ENCODE results near the gene SLC4A8. TPM values are rescaled to one million over a fixed set of nuclear protein-coding genes. Genes with fewer than 3 reads are reported as not detected.
"Not testable (repeated sequence)": the region's sequence is repeated elsewhere in the genome, so short reads cannot be mapped to it uniquely, and the experiment has no call there.

The SLC4A8 gene
- total RNA-seq, 1 donor from 2014 or later = 2.6 TPM

DNA sequence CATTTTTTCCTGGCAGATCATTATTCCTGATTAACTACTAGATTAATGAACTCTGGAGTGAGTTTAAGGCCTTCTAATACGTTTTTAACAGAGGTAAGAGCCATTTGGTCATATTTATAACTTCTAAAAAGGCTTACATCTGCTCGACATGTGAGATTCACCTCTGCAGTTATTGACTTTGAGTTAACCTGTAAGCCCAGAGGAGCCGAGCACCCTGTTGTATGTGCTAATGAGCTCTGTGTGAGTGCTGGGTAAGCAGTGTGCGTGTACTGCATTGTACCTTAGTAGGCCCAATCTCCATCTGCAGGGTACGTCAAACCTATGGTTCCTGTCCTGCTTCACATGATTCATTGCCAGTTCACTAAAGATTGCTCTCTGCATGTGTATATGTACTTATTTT, 18.9 kb downstream of the SLC4A8 start:
- intact Hi-C loops (cut with micrococcal nuclease) = loop anchor here (5.0 kb wide), 1 partner anchor 39 kb away; no protein-coding TSS in a partner anchor
- Mint-ChIP-seq H3K9me3 (no peaks in the 10 kb centered on the region), H3K4me3 (no peak overlapping the region), H3K4me1 (ENCODE audit: low read depth) (peaks cover 43% of the 10 kb centered on the region), H3K36me3 (ENCODE audit: low read depth) (peaks cover 4% of the 10 kb centered on the region), H3K27ac (no peak overlapping the region), H3K27me3 (ENCODE audit: insufficient read depth) (peaks cover 6% of the 10 kb centered on the region)
- no peak for DNase-seq (ENCODE audit: low spot score)

DNA sequence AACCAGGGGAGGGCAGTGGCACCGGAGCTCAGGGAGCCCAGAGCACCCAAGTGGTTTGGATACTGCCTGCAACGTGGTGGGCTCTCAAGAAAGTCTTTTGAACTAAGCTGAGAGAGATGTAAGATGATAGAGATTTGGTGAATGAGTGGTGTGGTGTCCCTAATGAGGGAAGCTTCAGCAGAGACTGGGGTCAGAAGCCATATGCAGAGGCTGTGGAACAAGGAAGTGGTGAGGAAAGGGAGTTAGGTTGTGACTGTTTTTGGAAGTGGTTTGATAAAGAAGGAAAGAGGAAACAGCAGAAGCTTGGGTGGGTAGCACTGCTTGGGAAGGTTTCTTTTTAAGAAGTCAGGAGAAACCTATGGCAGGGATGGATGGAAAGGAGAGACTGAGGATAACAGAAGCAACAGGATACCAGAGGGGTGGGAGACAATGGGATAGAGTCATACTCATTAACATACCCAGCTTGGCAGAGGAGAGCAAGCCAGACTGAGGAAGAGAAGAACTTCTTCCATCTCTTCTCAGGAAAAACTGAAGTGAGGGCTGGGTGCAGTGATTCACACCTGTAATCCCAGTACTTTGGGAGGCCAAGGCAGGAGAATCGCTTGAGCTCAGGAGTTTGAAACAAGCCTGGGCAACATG, 24.1 kb downstream of the SLC4A8 start:
- DNase-seq (ENCODE audit: low spot score) = no peak
- H3K4me3 Mint-ChIP-seq = no peak overlapping the region
- peaks cover 11% of the 10 kb centered on the region for H3K27me3 Mint-ChIP-seq (ENCODE audit: insufficient read depth)
- intact Hi-C loops (cut with micrococcal nuclease) = no loop called here
- H3K36me3 Mint-ChIP-seq (ENCODE audit: low read depth) = no peaks in the 10 kb centered on the region
- H3K27ac Mint-ChIP-seq = no peak overlapping the region
- H3K4me1 Mint-ChIP-seq (ENCODE audit: low read depth) = peaks cover 10% of the 10 kb centered on the region
- no peaks in the 10 kb centered on the region for H3K9me3 Mint-ChIP-seq

DNA sequence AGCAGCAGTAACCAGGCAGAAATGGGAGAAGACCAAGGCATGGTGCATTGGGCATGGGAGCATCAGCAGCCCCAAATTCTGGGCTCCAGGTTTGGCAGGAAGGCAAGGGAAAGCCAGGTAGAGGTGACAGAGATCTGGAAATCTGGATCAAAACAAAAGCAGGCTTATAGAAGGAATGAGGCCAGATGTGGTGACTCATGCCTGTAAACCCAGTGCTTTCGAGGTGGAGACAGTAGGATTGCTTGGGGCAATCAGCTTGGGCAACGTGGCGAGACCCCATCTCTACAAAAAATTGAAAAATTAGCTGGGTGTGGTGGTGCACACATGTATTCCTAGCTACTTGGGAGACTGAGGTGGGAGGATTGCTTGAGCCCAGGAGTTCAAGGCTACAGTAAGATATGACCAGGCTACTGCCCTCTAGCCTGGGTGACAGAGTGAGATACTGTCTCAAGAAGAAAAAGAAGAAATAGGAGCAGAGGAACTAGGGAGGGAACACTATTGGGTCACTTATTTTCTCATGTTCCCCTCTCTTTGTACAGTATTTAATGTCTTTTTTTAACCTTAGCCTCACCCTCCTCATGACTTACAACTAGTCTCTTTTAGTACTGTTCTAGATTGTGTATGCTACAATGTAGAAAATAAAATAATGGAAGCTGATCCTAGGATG, 25.1 kb downstream of the SLC4A8 start:
- Mint-ChIP-seq H3K36me3 (ENCODE audit: low read depth) (no peaks in the 10 kb centered on the region), H3K9me3 (no peaks in the 10 kb centered on the region), H3K27ac (no peak overlapping the region), H3K27me3 (ENCODE audit: insufficient read depth) (peaks cover 11% of the 10 kb centered on the region), H3K4me1 (ENCODE audit: low read depth) (peaks cover 10% of the 10 kb centered on the region), H3K4me3 (no peak overlapping the region)
- no peak for DNase-seq (ENCODE audit: low spot score)
- intact Hi-C loops (cut with micrococcal nuclease) = no loop called here

DNA sequence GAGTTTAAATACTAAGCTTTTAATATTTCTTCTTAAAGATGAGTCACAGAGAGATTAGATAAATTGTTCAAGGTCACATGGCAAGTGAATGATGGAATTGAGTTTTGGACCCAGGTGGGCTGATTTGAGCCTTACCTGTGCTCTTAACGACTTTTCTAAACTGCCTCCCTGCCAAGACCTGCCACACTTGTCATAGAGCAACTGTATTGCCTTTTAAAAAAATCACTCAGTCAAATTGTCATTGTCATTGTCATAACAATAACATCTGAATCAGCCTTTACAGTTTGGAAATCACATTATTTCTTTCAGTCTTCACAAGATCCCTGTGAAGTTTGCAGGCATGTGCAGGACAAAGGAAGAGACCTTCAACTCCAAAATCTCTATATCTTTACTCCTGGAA, 25.7 kb downstream of the SLC4A8 start:
- Mint-ChIP-seq H3K27me3 (ENCODE audit: insufficient read depth) (peaks cover 11% of the 10 kb centered on the region), H3K4me1 (ENCODE audit: low read depth) (peaks cover 10% of the 10 kb centered on the region), H3K27ac (no peak overlapping the region), H3K4me3 (no peak overlapping the region), H3K36me3 (ENCODE audit: low read depth) (no peaks in the 10 kb centered on the region), H3K9me3 (no peaks in the 10 kb centered on the region)
- no peak for DNase-seq (ENCODE audit: low spot score)
- intact Hi-C loops (cut with micrococcal nuclease) = no loop called here

DNA sequence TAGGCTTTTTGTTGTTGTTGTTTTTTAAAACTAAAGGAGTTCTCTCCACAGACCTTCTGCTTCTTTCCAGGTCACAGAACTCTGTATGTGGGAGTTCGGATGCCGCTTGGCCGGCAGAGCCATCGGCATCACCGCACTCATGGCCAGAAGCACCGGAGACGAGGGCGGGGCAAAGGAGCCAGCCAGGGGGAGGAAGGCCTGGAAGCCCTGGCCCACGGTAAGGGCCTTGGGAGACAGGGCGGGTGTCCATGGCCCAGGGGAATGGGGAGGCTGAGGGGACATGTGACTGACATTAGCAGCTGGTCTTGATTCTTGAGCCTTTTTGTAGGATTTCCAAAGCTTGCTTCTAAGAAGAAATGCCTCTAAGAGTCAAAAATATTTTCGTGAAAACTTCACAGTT, 26.2 kb downstream of the SLC4A8 start:
- intact Hi-C loops (cut with micrococcal nuclease) = no loop called here

DNA sequence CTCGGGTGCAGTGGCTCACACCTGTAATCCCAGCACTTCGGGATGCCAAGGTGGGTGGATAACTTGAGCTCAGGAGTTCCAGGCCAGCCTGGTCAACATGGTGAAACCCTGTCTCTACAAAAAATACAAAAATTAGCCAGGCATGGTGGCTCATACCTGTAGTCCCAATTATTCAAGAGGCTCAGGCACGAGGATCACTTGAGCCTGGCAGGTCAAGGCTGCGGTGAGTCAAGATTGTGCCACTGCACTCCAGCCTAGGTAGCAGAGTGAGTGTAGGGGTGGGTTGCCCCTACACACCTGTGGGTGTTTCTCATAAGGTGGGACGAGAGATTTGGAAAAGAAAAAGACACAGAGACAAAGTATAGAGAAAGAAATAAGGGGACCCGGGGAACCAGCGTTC, 29.4 kb downstream of the SLC4A8 start:
- H3K36me3 Mint-ChIP-seq (ENCODE audit: low read depth); DNase-seq (ENCODE audit: low spot score); H3K4me1 Mint-ChIP-seq (ENCODE audit: low read depth); H3K27ac Mint-ChIP-seq; H3K9me3 Mint-ChIP-seq; H3K4me3 Mint-ChIP-seq; intact Hi-C loops (cut with micrococcal nuclease); H3K27me3 Mint-ChIP-seq (ENCODE audit: insufficient read depth): not testable (repeated sequence)

More for the DNA sequence above, 26.2 kb downstream of the SLC4A8 start:
- Mint-ChIP-seq H3K27ac (no peak overlapping the region), H3K4me1 (ENCODE audit: low read depth) (peaks cover 10% of the 10 kb centered on the region), H3K27me3 (ENCODE audit: insufficient read depth) (peaks cover 11% of the 10 kb centered on the region), H3K4me3 (no peak overlapping the region), H3K36me3 (ENCODE audit: low read depth) (no peaks in the 10 kb centered on the region), H3K9me3 (no peaks in the 10 kb centered on the region)
- DNase-seq (ENCODE audit: low spot score) = no peak

DNA sequence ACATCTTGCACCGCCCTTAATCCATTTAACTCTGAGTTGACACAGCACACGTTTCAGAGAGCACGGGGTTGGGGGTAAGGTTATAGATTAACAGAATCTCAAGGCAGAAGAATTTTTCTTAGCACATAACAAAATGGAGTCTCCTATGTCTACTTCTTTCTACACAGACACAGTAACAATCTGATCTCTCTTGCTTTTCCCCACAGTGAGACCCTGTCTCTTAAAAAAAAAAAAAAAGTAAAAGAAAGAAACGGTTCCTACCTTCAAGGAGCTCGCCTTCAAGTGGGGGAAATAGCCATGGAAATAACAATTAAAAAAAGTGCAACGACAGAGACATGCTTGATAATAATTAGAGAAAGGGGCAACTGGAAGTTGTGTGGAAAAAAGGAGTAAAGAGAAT, 30.4 kb downstream of the SLC4A8 start:
- H3K27me3 Mint-ChIP-seq (ENCODE audit: insufficient read depth); DNase-seq (ENCODE audit: low spot score); H3K9me3 Mint-ChIP-seq; H3K4me3 Mint-ChIP-seq; H3K4me1 Mint-ChIP-seq (ENCODE audit: low read depth); H3K36me3 Mint-ChIP-seq (ENCODE audit: low read depth); intact Hi-C loops (cut with micrococcal nuclease); H3K27ac Mint-ChIP-seq: not testable (repeated sequence)

DNA sequence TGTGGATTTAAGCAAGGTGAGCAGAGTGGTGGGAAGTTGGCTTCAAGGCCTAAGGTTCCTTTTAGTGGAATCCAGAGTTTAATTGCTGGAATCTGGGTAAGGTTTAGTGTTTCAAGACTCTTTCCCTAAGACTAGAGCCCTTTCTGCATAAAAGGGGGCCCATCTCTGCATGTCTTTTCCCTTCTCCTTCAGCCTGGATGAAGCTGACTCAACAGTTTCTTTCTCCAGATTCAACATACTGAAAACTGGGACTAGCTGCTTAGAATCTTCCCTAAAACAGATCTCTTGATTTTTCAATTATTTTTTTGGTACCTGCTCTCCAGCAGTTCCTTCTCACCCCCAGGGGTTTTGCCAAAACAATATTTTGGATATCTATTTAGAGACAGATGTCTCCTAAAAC, 34.0 kb downstream of the SLC4A8 start:
- H3K27ac Mint-ChIP-seq = no peak overlapping the region
- intact Hi-C loops (cut with micrococcal nuclease) = no loop called here
- no peak for DNase-seq (ENCODE audit: low spot score)
- H3K36me3 Mint-ChIP-seq (ENCODE audit: low read depth) = peaks cover 3% of the 10 kb centered on the region
- no peaks in the 10 kb centered on the region for H3K4me1 Mint-ChIP-seq (ENCODE audit: low read depth)
- H3K4me3 Mint-ChIP-seq = no peak overlapping the region
- no peaks in the 10 kb centered on the region for H3K27me3 Mint-ChIP-seq (ENCODE audit: insufficient read depth)
- no peaks in the 10 kb centered on the region for H3K9me3 Mint-ChIP-seq

DNA sequence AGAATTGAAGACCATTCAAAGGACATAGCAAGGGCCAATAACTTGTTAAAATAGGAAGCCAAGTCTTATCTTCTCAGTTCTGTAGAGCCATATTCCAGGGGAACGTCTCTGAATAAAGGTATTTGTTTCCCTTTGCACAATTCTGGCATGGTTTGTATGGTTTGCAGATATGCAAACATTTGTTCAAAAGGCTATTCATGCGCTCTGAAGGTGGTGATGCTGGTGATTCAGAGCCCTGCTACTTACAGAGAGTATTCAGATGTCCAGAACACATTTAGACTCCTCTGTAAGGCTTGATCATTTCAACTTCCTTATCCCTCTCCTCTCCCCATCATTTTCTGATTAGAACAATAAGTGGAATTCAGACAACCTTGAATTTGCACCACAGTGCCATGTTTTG, 35.9 kb downstream of the SLC4A8 start:
- intact Hi-C loops (cut with micrococcal nuclease) = no loop called here
- DNase-seq (ENCODE audit: low spot score) = no peak
- Mint-ChIP-seq H3K9me3 (no peaks in the 10 kb centered on the region), H3K27ac (no peak overlapping the region), H3K27me3 (ENCODE audit: insufficient read depth) (no peaks in the 10 kb centered on the region), H3K4me3 (no peak overlapping the region), H3K4me1 (ENCODE audit: low read depth) (no peaks in the 10 kb centered on the region), H3K36me3 (ENCODE audit: low read depth) (peaks cover 5% of the 10 kb centered on the region)

DNA sequence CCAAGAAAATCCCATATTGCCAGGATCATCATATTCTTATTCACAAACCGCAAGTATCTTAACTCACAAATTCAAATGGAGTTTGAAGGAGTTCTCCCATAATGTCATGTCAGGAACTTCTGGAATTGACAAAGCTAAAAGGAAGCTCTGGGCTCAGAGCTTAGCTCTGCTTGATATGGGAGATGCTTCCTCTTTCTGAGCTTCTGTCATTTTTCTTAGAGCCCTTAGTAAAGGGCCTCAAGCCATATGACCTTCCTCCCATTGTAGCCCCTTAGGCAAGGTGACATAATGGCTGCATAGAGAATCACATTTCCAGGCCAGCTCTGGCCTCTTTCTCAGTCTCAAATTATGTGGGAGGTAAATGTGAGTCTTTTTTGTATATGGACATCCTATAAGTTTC, 40.9 kb downstream of the SLC4A8 start:
- Mint-ChIP-seq H3K4me1 (ENCODE audit: low read depth) (no peaks in the 10 kb centered on the region), H3K27ac (no peak overlapping the region), H3K27me3 (ENCODE audit: insufficient read depth) (peaks cover 3% of the 10 kb centered on the region), H3K9me3 (no peaks in the 10 kb centered on the region), H3K36me3 (ENCODE audit: low read depth) (peaks cover 8% of the 10 kb centered on the region), H3K4me3 (no peak overlapping the region)
- intact Hi-C loops (cut with micrococcal nuclease) = no loop called here
- DNase-seq (ENCODE audit: low spot score) = no peak

DNA sequence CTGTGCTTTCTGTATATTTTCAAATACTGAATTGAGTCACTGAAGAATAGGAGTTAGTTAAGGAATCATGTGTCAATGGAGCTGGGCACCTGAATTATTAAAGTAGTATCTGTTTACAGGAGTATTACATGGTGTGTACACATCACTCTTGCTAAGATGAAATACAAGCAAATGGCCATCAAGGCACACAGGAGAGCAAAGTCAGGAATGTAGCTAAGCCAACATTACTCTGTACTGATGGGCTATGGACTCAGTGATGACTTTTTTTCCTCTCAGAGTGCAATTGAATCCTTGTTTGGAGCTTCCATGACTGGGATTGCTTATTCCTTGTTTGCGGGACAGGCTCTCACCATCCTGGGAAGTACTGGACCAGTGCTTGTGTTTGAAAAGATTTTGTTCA, 45.5 kb downstream of the SLC4A8 start:
- H3K4me3 Mint-ChIP-seq = no peak overlapping the region
- intact Hi-C loops (cut with micrococcal nuclease) = no loop called here
- H3K4me1 Mint-ChIP-seq (ENCODE audit: low read depth) = peaks cover 7% of the 10 kb centered on the region
- no peak overlapping the region for H3K27ac Mint-ChIP-seq
- H3K9me3 Mint-ChIP-seq = no peaks in the 10 kb centered on the region
- H3K36me3 Mint-ChIP-seq (ENCODE audit: low read depth) = peaks cover 8% of the 10 kb centered on the region
- H3K27me3 Mint-ChIP-seq (ENCODE audit: insufficient read depth) = peaks cover 3% of the 10 kb centered on the region
- DNase-seq (ENCODE audit: low spot score) = no peak

DNA sequence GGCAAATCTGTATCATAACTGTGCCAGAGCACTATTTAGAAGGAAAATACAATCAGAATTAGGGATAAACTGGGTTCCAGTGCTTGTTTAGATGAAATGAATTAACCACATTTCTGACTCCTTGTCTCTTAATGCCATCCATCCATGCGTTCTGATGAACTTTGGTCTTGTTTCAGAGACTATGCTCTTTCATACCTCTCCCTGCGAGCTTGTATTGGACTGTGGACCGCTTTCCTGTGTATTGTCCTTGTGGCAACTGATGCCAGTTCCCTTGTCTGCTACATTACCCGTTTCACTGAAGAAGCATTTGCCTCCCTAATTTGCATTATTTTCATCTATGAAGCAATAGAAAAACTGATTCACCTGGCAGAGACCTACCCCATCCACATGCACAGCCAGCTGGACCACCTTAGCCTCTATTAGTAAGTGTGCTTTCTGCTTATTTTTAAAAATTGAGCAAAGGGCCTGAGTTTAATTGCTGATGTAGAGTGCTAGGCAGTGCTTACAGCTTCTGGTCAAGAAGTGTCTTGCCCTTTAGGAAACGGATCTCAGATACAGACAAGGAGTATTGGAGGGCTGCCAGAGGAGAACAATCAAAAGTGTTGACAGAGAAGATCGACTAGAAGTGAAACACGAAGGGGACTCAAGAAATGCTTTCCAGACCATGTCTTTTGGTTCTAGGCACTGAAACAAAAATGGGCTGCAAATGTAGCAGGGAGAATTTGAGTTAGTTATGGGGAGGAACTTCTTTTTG, 46.7 kb downstream of the SLC4A8 start:
- Mint-ChIP-seq H3K27ac (no peak overlapping the region), H3K4me3 (no peak overlapping the region), H3K9me3 (no peaks in the 10 kb centered on the region), H3K36me3 (ENCODE audit: low read depth) (peaks cover 8% of the 10 kb centered on the region), H3K27me3 (ENCODE audit: insufficient read depth) (peaks cover 3% of the 10 kb centered on the region), H3K4me1 (ENCODE audit: low read depth) (peaks cover 7% of the 10 kb centered on the region)
- no peak for DNase-seq (ENCODE audit: low spot score)
- intact Hi-C loops (cut with micrococcal nuclease) = no loop called here

DNA sequence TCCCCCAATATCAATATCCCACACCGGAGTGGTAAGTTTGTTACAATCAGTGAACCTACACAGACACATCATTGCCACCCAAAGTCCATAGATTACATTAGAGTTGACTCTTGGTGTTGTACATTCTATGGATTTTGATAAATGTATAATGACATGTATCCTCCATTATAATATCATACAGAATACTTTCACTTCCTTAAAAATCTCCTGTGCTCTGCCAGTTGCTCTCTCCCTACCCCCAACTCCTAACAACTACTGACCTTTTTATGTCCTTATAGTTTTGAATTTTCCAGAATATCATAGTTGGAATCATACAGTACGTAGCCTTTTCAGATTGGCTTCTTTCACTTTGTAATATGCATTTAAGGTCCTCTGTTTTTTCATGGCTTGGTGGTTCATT, 48.4 kb downstream of the SLC4A8 start:
- Mint-ChIP-seq H3K9me3 (no peaks in the 10 kb centered on the region), H3K36me3 (ENCODE audit: low read depth) (peaks cover 8% of the 10 kb centered on the region), H3K4me3 (no peak overlapping the region), H3K27ac (no peak overlapping the region), H3K27me3 (ENCODE audit: insufficient read depth) (no peaks in the 10 kb centered on the region), H3K4me1 (ENCODE audit: low read depth) (peaks cover 7% of the 10 kb centered on the region)
- intact Hi-C loops (cut with micrococcal nuclease) = no loop called here
- no peak for DNase-seq (ENCODE audit: low spot score)

Data from activated T-helper 1 cell treated with anti-CD3 and anti-CD28 coated beads, Interleukin-12 subunit alpha, Interleukin-12 subunit beta, Interleukin-2, Interleukin-4 antibody, amounts not matched to agents 30 ng/mL and 10 ng/mL and 1 ng/mL, durations not matched to agents 14 hours and 24 hours and 36 hours (primary cell).